NT2/D1 (cell line): ENCODE results near the gene WDFY4.

Source experiments
- SUZ12 ChIP-seq: IDR thresholded peaks from 2 replicates; pipeline ENCODE4 v1.6.1; 2011; ENCODE audit not compliant: insufficient read length, insufficient read depth; ENCODE audit errors: extremely low read depth
- YY1 ChIP-seq: IDR thresholded peaks from 2 replicates; pipeline ENCODE4 v1.6.1; 2011; ENCODE audit not compliant: insufficient read length, insufficient read depth
- ZNF274 ChIP-seq: IDR thresholded peaks from 2 replicates; pipeline ENCODE4 v1.6.1; 2011; ENCODE audit warnings: mild to moderate bottlenecking, low read depth, low read length

DNA sequence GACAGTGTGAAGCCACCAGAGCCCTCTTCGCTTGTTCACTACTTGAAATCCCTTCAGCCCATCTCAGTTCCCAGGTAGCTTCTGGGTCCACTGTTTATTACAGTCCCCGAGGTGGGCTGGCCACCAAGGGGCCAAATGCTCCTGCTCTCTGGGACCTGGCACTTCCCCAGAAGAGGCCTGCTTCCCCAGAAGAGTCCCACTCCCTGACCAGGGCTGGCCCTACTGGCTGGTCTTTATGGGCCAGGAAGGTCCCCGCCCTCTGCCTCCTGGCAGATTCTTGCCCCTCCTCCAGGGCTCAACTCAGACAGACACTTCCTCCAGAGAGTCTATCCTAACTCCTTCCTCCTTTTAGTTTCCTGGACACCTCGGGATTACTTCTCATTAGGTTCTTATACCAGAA, 325.6 kb downstream of the WDFY4 start:
- no peak for TF ChIP-seq ZNF274
- TF ChIP-seq YY1, result no peak
- no peak for TF ChIP-seq SUZ12
